ENCODE results near the gene LRP1B.

LRP1B gene

GRCh38 chr2:141724426-141724825, 406.4 kb downstream of the LRP1B start:
- no peaks in the 10 kb centered on the region for H3K9me3 ChIP-seq
- H3K4me3 ChIP-seq (ENCODE audit: low read depth, low read length), result no peak overlapping the region
- no peaks in the 10 kb centered on the region for H3K36me3 ChIP-seq
- DNase-seq, result no peak
- no peaks in the 10 kb centered on the region for H3K27me3 ChIP-seq
- H3K4me1 ChIP-seq, result no peaks in the 10 kb centered on the region
- TF ChIP-seq CTCF (IDR thresholded peaks at IDR 0.05; ENCODE audit: low read depth, low read length), result no peak

GRCh38 chr2:141723814-141724213, 407.0 kb downstream of the LRP1B start:
- no peaks in the 10 kb centered on the region for H3K4me1 ChIP-seq
- no peaks in the 10 kb centered on the region for H3K9me3 ChIP-seq
- no peaks in the 10 kb centered on the region for H3K36me3 ChIP-seq
- DNase-seq, result no peak
- H3K4me3 ChIP-seq (ENCODE audit: low read depth, low read length), result no peak overlapping the region
- no peaks in the 10 kb centered on the region for H3K27me3 ChIP-seq
- TF ChIP-seq CTCF (IDR thresholded peaks at IDR 0.05; ENCODE audit: low read depth, low read length), result no peak

- no peak for TF ChIP-seq CTCF (IDR thresholded peaks at IDR 0.05; ENCODE audit: low read depth, low read length)
- Histone ChIP-seq H3K9me3 (no peaks in the 10 kb centered on the region), H3K4me1 (no peaks in the 10 kb centered on the region), H3K27me3 (no peaks in the 10 kb centered on the region), H3K4me3 (ENCODE audit: low read depth, low read length) (no peak overlapping the region), H3K36me3 (no peaks in the 10 kb centered on the region)
- no peak for DNase-seq
Observed at GRCh38 chr2:141720476-141720875, 410.3 kb downstream of the LRP1B start.

- no peaks in the 10 kb centered on the region for H3K4me1 ChIP-seq
Observed at GRCh38 chr2:141714496-141714895, 416.3 kb downstream of the LRP1B start.

GRCh38 chr2:141711627-141712026, 419.2 kb downstream of the LRP1B start:
- H3K4me3 ChIP-seq (ENCODE audit: low read depth, low read length), result no peak overlapping the region
- H3K4me1 ChIP-seq, result no peaks in the 10 kb centered on the region
- H3K36me3 ChIP-seq, result no peaks in the 10 kb centered on the region
- no peak for TF ChIP-seq CTCF (IDR thresholded peaks at IDR 0.05; ENCODE audit: low read depth, low read length)
- no peaks in the 10 kb centered on the region for H3K9me3 ChIP-seq
- no peak for DNase-seq
- no peaks in the 10 kb centered on the region for H3K27me3 ChIP-seq

More at GRCh38 chr2:141714496-141714895, 416.3 kb downstream of the LRP1B start:
- Histone ChIP-seq H3K27me3 (no peaks in the 10 kb centered on the region), H3K4me3 (ENCODE audit: low read depth, low read length) (no peak overlapping the region), H3K9me3 (no peaks in the 10 kb centered on the region), H3K36me3 (no peaks in the 10 kb centered on the region)
- TF ChIP-seq CTCF (IDR thresholded peaks at IDR 0.05; ENCODE audit: low read depth, low read length), result no peak
- DNase-seq, result no peak

GRCh38 chr2:141710589-141711239, 420.1 kb downstream of the LRP1B start:
- TF ChIP-seq CTCF (IDR thresholded peaks at IDR 0.05; ENCODE audit: low read depth, low read length), result no peak
- no peaks in the 10 kb centered on the region for H3K27me3 ChIP-seq

More at GRCh38 chr2:141710589-141711239, 420.1 kb downstream of the LRP1B start:
- no peaks in the 10 kb centered on the region for H3K36me3 ChIP-seq
- no peak for DNase-seq
- H3K4me3 ChIP-seq (ENCODE audit: low read depth, low read length), result no peak overlapping the region
- no peaks in the 10 kb centered on the region for H3K9me3 ChIP-seq
- H3K4me1 ChIP-seq, result no peaks in the 10 kb centered on the region
